HepG2 (cell line): ENCODE results near the gene STIP1. TPM values are rescaled to one million over a fixed set of nuclear protein-coding genes. Genes with fewer than 3 reads are reported as not detected.

Experiments
- CBX1 ChIP-seq: IDR thresholded peaks from one replicate; pipeline ENCODE4 v1.6.1; 2016; ENCODE audit warnings: antibody characterized with exemption, low read depth
- CEBPZ ChIP-seq: IDR thresholded peaks from 2 replicates; pipeline ENCODE4 v1.6.1; 2012; ENCODE audit warnings: low read length, improper control_type of control experiment
- DDIT3 ChIP-seq: sonication (generic); formaldehyde crosslinking; IDR thresholded peaks from 2 replicates; pipeline ENCODE4 v1.4.0; 2020; ENCODE audit warnings: mild to moderate bottlenecking, missing genetic modification reagents
- FOXA3 ChIP-seq: IDR thresholded peaks from 2 replicates; pipeline ENCODE4 v1.6.1; 2016; ENCODE audit warnings: missing genetic modification reagents, missing compliant biosample characterization
- LCORL ChIP-seq, 2 experiments: fragments of 450-650 bp in 1 of 2; sonication (generic) in 1 of 2; formaldehyde crosslinking in 1 of 2; IDR thresholded peaks; 2 replicates each; pipeline versions ENCODE4 v1.5.0 to v1.6.1; 2017 to 2020; ENCODE audit warnings: antibody characterized with exemption in 1 of 2, missing genetic modification reagents in 1 of 2
- MAF1 ChIP-seq: sonication (generic); formaldehyde crosslinking; IDR thresholded peaks from 2 replicates; pipeline ENCODE4 v1.5.0; 2020; ENCODE audit warnings: missing genetic modification reagents, borderline replicate concordance
- NR1H2 ChIP-seq: sonication (generic); formaldehyde crosslinking; IDR thresholded peaks from 2 replicates; pipeline ENCODE4 v1.8.1; 2022; ENCODE audit warnings: low read depth, missing genetic modification reagents, borderline replicate concordance
- SKI ChIP-seq: fragments of 450-650 bp; IDR thresholded peaks from one replicate; pipeline ENCODE4 v1.6.1; 2018; ENCODE audit warnings: mild to moderate bottlenecking; ENCODE audit not compliant: partially characterized antibody
- SP1 ChIP-seq, 2 experiments: fragments of 450-650 bp in 1 of 2; sonication (generic) in 1 of 2; formaldehyde crosslinking in 1 of 2; IDR thresholded peaks; 2 replicates each; pipeline versions ENCODE4 v1.4.0 to v1.6.1; 2016 to 2020; ENCODE audit warnings: missing genetic modification reagents in 1 of 2
- SRF ChIP-seq: IDR thresholded peaks from 2 replicates; pipeline ENCODE4 v1.6.1; 2011; ENCODE audit warnings: mild to moderate bottlenecking, low read depth, low read length, moderate library complexity
- UBTF ChIP-seq: sonication (generic); formaldehyde crosslinking; IDR thresholded peaks from 2 replicates; pipeline ENCODE4 v1.4.0; 2020; ENCODE audit warnings: mild to moderate bottlenecking, missing genetic modification reagents
- YY1 ChIP-seq: IDR thresholded peaks from 2 replicates; pipeline ENCODE4 v1.6.1; 2011; ENCODE audit warnings: low read length, low read depth, moderate library complexity, mild to moderate bottlenecking; ENCODE audit not compliant: insufficient read depth, insufficient replicate concordance
- ZEB1 ChIP-seq: IDR thresholded peaks from 2 replicates; pipeline ENCODE4 v1.6.1; 2012; ENCODE audit warnings: mild to moderate bottlenecking, low read depth, inconsistent platforms; ENCODE audit not compliant: insufficient replicate concordance
- ZFP90 ChIP-seq: sonication (generic); formaldehyde crosslinking; IDR thresholded peaks from 2 replicates; pipeline ENCODE4 v1.8.0; 2022; ENCODE audit warnings: missing genetic modification reagents, mild to moderate bottlenecking, inconsistent platforms, borderline replicate concordance
- ZNF276 ChIP-seq: sonication (generic); formaldehyde crosslinking; IDR thresholded peaks from 2 replicates; pipeline ENCODE4 v1.4.0; 2020; ENCODE audit warnings: mild to moderate bottlenecking, low read depth, missing genetic modification reagents
- ZNF563 ChIP-seq: sonication (generic); formaldehyde crosslinking; IDR thresholded peaks from 2 replicates; pipeline ENCODE4 v1.8.0; 2022; ENCODE audit warnings: mild to moderate bottlenecking, moderate library complexity, missing genetic modification reagents
- polyA plus RNA-seq, 8 experiments: library from polyadenylated mRNA; depleted of rRNA in 3 of 8; stranded (reverse) in 7 of 8; unstranded in 1 of 8; fragments of >200 nt; fragmentation: Illumina TruSeq in 4 of 8; extraction: Trizol in 4 of 8; gene quantifications; 2 replicates each; pipeline versions ENCODE4 v1.2.1 to v1.2.3, GENCODE V29; 2011 to 2016; ENCODE audit warnings: low read depth in 4 of 8, missing spikeins in 1 of 8, mixed read lengths in 1 of 8; ENCODE audit not compliant: insufficient read depth in 1 of 8
- total RNA-seq, 5 experiments: library from RNA; depleted of rRNA; stranded (reverse); fragments of >200 nt; fragmentation: Illumina TruSeq; extraction: Trizol; gene quantifications; 2 replicates each; pipeline ENCODE4 v1.2.3, GENCODE V29; 2016; ENCODE audit warnings: low read depth in 1 of 5
- TF ChIP-seq, protein P1 (sequence below): IDR thresholded peaks from 2 replicates; pipeline ENCODE4 v1.6.1; 2012; ENCODE audit warnings: inconsistent platforms
- TF ChIP-seq, protein P2 (sequence below): sonication (generic); formaldehyde crosslinking; IDR thresholded peaks from 2 replicates; pipeline ENCODE4 v1.5.0; 2020; ENCODE audit warnings: missing genetic modification reagents, mild to moderate bottlenecking, borderline replicate concordance

The STIP1 gene
- total and polyA plus RNA-seq, 2 of the 13 experiments (the other 11 are each of a cell fraction or from before 2014, with no cell fraction given): 81.1 to 217 TPM

- TF ChIP-seq DDIT3 (CRISPR knock-in tag): no peak
- no peak for TF ChIP-seq SP1 (IDR thresholded peaks at IDR 0.05)
- peak; percentile 20; the same call in 1 of the 2 replicates for TF ChIP-seq SP1 (CRISPR knock-in tag; IDR thresholded peaks at IDR 0.05)
- TF ChIP-seq YY1: no peak
- peak; percentile 85 for TF ChIP-seq FOXA3
- TF ChIP-seq MAF1 (CRISPR knock-in tag): no peak
- no peak for TF ChIP-seq ZNF276
- TF ChIP-seq, protein P1, sequence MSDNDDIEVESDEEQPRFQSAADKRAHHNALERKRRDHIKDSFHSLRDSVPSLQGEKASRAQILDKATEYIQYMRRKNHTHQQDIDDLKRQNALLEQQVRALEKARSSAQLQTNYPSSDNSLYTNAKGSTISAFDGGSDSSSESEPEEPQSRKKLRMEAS: peak; percentile 83
- peak; percentile 97 for TF ChIP-seq UBTF (CRISPR knock-in tag)
- no peak for TF ChIP-seq NR1H2 (CRISPR knock-in tag)
- TF ChIP-seq ZFP90 (CRISPR knock-in tag): no peak; the same call in 1 of the 2 replicates
- TF ChIP-seq LCORL (IDR thresholded peaks at IDR 0.05): no peak
- TF ChIP-seq LCORL (CRISPR knock-in tag; IDR thresholded peaks at IDR 0.05): peak; percentile 45
- no peak for TF ChIP-seq SRF
- no peak for TF ChIP-seq ZEB1
- TF ChIP-seq CEBPZ: no peak
- TF ChIP-seq, protein P2, sequence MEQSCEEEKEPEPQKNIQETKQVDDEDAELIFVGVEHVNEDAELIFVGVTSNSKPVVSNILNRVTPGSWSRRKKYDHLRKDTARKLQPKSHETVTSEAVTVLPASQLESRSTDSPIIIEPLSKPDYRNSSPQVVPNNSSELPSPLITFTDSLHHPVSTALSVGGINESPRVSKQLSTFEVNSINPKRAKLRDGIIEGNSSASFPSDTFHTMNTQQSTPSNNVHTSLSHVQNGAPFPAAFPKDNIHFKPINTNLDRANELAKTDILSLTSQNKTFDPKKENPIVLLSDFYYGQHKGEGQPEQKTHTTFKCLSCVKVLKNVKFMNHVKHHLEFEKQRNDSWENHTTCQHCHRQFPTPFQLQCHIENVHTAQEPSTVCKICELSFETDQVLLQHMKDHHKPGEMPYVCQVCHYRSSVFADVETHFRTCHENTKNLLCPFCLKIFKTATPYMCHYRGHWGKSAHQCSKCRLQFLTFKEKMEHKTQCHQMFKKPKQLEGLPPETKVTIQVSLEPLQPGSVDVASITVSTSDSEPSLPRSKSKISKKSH (CRISPR knock-in tag): no peak
- peak; percentile 11 for TF ChIP-seq SKI
- TF ChIP-seq CBX1: peak; percentile 59
- peak; percentile 73 for TF ChIP-seq ZNF563 (CRISPR knock-in tag)
Observed at GRCh38 chr11:64165842-64166635, 19.9 kb upstream of the STIP1 start, which contains the start of gene MACROD1 (continued).
